NCI-H526 treated with DMSO at 0.1 percent for 48 hours (cell line): ENCODE data around the gene KDM4B.

ENCODE experiments used
- DNase-seq: peaks from one replicate; lab custom pipeline; 2025; lab: John Stamatoyannopoulos, UW

The KDM4B gene

DNA sequence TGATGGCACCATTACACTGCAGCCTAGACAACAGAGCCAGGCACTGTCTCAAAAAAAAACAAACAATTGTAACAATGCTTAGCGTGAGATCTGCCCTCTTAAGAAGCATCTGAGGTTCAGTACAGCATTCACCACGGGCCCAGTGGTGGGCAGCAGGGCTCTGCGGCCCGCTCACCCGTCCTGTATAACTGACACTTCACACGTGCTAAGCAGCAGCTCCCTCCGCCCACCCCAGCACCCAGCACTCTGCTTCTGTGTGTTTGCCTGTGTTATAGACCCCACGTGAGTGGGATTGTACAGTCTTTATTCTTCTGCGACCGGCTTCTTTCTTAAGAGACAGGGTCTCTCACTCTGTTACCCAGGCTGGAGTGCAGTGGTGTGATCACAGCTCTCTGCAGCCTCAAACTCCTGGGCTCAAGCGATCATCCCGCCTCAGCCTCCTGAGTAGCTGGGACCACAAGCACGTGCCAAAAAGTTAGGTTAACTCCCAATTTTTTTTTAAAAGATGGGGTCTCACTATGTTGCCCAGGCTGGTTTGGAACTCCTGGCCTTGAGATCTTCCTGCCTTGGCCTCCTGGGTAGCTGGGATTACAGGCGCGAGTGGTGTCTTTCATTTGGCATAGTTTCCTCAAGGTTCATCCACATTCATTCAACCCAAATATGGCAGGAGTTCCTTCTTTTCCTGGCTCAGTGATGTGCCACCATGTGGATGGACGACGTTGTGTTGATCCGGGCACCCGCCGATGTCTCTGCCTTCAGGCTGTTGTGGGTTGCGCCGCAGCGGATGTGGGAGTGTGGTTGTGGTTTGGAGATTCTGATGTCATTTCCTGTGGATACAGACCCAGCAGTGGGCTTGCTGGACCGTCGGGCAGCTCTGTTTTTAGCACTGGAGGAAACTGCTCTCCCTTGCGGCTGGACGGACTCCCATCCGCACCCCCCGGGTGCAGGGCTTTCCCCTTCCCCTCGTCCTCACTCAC, 170.0 kb downstream of the KDM4B start:
- DNase-seq, result no peak

DNA sequence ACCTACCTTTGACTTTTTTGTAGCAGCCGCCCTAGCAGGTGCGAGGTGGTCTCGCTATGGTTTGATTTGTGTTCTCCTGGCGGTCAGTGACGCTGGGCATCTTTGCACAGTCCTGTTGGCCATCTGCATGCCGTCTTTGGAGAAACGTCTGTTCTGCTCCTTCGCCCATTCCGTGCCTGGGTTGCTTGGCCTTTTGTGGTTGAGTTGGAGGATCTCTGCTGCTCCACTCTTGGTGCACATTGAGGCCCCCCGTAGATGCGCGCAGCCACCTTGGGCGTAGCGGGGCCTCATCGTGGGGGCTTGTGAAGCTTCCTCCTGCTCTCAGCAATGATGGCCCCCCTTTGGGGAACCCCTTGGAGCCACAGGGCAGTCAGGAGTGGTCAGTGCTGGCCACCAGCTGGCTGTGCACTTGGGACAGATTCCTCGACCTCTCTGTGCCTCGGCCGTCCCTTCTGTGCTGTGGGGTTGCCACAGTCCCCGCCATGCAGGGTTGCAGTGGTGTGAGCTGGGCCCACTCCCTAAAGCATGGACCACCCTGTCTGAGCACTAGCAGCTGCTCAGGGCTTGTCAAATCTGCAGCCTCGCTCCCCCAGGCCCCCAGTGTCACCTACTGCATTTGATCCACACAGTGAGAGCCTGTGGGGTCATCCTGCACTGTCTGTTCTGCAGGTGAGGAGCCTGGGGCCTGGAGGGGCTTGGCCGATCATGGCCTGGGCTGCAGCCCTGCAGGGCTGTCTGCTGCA, 170.8 kb downstream of the KDM4B start:
- no peak for DNase-seq

DNA sequence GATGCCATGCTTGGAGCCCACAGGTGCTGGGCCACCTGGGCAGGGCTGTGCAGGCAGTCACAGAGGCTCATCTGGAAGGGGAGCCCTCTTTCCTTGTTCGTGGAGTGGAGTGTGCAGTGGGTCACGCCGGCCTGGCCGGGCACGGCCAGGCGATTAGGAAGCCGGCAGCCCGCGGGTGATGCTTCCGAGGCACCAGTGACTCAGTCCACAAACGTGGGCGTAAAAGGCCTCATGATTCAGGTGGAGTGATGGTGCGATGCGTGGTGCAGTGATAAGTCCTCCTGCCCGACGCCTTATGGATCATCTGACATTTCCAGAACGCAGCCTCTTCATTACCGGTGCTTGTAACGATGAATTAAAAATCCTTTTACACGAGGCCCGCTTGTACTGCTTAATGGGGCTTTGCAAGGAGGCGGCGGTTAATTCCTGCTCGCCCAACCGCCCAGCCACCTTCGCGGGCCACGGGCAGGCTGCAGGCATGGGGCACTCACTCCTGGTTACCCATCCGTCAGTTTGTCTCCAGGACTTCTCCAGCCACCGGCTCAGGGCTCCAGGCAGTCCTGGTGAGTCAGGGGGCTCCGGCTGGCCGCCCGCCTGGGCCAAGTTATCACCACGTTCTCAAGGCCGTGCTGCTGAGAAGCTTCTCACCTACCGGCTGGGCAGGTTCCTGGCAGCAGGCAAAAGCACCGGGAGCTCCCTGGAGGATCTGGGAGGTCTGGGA, 172.4 kb downstream of the KDM4B start:
- no peak for DNase-seq

GRCh38 chr19:5141850-5142724, 173.2 kb downstream of the KDM4B start:
- DNase-seq, result no peak

DNA sequence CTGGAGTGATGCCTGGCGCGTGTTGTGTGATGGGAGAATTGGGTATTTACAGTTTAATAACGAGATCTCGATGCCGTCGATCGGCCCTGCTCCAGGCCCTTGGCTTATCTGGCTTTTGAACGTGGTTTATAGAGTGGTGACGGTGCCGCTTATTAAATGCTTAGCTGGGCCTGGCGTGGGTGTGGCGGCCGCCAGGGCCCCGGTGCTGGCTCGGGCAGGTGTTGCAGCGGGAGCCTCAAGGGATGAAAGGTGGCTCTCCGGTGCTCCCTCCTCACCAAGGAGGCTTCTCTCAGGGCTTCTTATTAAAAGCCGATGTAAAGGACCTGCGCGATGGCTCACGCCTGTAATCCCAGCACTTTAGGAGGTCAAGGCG, 173.8 kb downstream of the KDM4B start:
- DNase-seq, result no peak

GRCh38 chr19:5143471-5144411, 174.8 kb downstream of the KDM4B start:
- DNase-seq, result no peak

DNA sequence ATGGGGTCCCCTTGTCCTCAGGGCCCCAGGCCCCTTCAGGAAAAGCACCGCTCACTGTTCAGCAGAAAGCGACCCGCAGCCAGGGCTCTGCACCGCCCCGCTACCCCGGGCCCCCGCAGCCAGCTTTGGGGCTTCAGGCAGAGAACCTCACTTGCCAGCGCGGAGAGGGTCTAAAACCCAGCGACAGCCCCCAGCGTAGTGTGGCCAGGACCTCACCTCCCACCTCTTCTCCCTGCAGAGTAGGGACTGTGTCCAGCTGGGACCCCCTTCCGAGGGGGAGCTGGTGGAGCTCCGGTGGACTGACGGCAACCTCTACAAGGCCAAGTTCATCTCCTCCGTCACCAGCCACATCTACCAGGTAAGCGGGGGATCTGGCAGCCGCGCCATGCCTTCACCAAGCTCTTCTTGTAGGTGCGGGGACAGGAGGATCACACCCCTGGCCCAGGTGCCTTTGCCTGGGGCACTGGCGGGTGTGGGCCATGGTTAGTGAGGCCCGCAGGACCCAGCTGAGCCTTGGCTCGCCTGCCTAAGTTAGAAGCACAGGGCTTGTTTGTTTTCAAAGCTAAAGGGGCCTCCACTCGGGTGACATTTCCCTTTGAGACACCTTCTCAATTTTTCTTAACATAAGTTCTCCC, 175.7 kb downstream of the KDM4B start:
- no peak for DNase-seq

DNA sequence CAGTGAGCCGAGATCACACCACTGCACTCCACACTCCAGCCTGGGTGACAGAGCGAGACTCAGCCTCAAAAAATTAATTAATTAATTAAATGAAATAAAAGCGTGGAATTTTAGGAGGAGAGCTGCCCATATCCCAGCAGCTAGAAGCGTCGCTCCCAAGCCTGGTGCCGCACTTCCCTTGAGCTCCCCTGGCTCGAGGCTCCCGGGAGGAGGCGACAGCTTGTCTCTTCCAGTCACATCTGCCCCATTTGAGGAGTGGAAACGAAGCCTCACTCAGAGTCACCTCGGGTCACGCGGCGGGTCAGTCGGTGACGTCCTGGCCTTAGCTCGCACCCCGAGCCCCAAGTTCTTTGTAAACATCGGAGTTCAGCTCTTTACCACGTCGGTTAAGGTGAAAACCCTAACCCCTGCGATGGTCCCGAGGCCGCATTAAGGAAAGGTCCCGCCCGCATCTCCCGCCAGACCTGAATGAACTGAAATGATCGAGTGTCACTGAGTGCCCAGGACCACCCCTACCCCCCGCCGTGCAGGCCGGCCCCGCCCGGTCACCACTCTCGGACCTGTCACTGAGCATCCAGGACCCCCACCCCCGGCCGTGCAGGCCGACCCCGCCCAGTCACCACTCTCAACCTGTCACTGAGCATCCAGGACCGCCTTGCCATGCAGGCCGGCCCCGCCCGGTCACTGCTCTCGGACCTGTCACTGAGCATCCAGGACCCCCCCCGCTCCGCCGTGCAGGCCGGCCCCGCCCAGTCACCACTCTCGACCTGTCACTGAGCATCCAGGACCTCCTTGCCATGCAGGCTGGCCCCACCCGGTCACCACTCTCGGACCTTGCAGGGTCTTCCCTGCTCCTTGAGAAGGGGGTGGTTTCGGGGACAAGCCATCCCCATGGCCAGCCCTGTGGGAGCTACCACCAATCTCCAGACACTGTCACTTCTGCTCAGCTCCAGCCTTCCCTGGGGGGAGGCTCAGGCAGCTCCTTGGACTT, 176.9 kb downstream of the KDM4B start:
- no peak for DNase-seq

GRCh38 chr19:5147074-5147977, 178.4 kb downstream of the KDM4B start:
- DNase-seq, result no peak

DNA sequence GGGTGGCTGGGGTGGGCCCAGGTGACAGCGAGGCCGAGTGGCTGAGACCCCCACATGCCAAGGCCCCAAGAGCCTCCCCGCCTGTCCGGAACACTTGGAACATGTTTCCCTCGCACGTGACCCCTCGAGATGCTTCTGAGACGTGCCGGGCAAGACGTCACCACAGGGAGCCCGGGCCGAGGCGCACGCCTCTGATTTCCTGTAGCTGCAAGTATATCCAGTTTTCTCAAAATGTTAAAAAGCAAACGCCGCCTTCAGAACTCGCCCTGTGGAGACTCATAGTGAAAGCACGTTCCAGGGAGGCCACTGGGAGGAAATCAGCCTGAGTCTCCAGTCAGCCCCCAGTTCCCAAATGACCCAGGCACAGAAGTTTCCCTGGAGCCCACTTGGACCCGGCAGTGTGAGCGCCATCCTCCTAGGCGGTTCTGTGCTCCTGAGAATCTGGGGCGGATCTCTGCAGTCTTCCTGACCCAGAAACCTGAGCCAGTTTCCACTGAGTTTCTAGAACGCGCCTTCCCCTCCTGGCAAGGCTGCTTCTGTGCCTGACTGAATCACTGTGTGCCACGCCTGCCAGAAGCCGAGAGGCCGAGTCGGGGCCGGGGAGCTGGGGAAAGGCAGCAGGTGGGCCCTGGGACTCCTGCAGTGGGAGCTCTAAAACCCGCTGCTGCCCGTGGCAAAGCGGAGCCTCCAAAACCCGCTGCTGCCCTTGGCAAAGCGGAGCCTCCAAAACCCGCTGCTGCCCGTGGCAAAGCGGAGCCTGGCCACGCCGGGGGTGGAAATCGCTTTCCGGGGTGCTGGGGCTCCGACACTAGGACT, 179.3 kb downstream of the KDM4B start:
- no peak for DNase-seq

- no peak for DNase-seq
Observed at GRCh38 chr19:5148794-5149190, 179.9 kb downstream of the KDM4B start.

- no peak for DNase-seq
Observed at GRCh38 chr19:5149508-5149907, 180.6 kb downstream of the KDM4B start.

DNA sequence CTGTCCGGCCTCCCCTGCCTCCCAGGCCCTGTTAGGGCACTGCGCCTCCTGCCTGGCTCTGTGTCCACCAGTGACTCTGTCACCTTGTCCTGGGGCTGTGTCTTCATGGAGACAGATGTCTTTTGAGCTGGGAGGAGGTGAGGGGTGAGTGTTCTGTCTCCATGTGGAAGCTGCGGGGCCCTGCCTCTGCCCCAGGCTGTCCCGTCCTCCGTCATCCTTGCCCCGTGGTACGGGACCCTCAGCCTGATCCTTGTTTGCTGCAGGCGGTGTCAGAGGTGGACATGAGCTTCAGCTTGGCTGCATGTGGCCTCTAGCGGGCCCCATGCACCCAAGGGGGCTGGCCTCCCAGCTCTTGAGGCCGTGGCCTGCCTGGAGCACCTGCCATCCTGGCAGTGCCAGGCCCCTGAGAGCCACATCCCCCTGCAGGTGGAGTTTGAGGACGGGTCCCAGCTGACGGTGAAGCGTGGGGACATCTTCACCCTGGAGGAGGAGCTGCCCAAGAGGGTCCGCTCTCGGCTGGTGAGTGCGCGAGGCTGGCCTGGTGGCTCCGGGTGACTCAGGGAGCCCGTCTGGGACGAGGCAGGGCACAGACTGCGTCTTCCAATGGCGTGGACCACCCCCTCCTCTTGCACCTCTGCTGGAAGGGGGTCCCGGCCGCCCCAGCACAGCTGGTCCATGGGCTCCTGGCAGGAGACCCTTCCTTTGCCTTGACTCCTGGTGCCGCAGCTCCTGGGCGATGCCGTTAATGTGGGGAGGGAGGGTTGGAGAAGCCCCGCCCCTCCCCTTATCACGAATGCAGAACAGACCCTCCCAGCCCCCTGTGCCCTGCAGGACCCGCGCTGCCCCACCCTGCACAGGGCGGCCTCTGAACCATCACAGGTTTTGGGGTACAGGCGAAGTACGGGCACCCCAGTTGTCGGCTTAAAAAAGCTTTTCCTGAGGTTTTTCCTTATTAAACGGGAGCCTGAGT, 181.3 kb downstream of the KDM4B start:
- DNase-seq, result no peak

- DNase-seq, result no peak
Observed at GRCh38 chr19:5150902-5151741, 182.2 kb downstream of the KDM4B start.
